OCI-LY1 (cell line): ENCODE measurements around the gene KRTAP5-1.

Experiments used
- CTCF ChIP-seq: fragments of 200-600 bp; sonication (generic), shearing (Covaris generic); IDR thresholded peaks from 2 replicates; pipeline ENCODE4 v1.5.1; 2017; ENCODE audit warnings: mild to moderate bottlenecking, antibody characterized with exemption, low read length, moderate library complexity, mixed read lengths
- EZH2 ChIP-seq: fragments of 200-600 bp; sonication (generic), shearing (Covaris generic); IDR thresholded peaks from 2 replicates; pipeline ENCODE4 v1.8.0; 2017; ENCODE audit warnings: borderline replicate concordance, mixed run types, mild to moderate bottlenecking, antibody characterized with exemption, low read length, moderate library complexity, mixed read lengths

- TF ChIP-seq CTCF (no peak), EZH2 (no peak)
Measured at GRCh38 chr11:1608363-1608762, 23.3 kb upstream of the KRTAP5-1 start, which contains the start of gene KRTAP5-3.
